K562 (cell line): ENCODE results near the gene KSR2. TPM values are rescaled to one million over a fixed set of nuclear protein-coding genes. Genes with fewer than 3 reads are reported as not detected.

Experiments used
- ATAC-seq: fragments of 200-7000 bp; cut with Tn5 transposase; 3 replicates; pipeline ENCODE4 v1.9.1; 2020; ENCODE audit warnings: moderate library complexity
- BruUV-seq: library from RNA; stranded (reverse); fragments of 400-500 nt; replicated peaks from 2 replicates; lab custom pipeline; 2021; lab: Mats Ljungman, UMichigan
- CTCF ChIA-PET: fragments of 300-600 bp; formaldehyde crosslinking; extraction: SDS; loops from one replicate; lab custom pipeline; 2021; ENCODE audit warnings: low intra/inter-chr PET ratio; lab: Yijun Ruan, JAX
- POLR2A ChIA-PET: fragments of 300-600, 350-650 bp; sonication (Branson Sonifier 250); formaldehyde crosslinking; extraction: SDS; loops from one replicate; lab custom pipeline; 2021; ENCODE audit warnings: antibody characterized with exemption, inconsistent platforms; lab: Yijun Ruan, JAX
- DNase-seq, 4 experiments: peaks; one replicate each; pipeline versions ENCODE4 v3.0.0 to v3.0.0-alpha.2; 2011 to 2018; ENCODE audit warnings: low spot score in 3 of 4, mixed read lengths in 3 of 4; ENCODE audit errors: extremely low read depth in 1 of 4
- FAIRE-seq: peaks from 2 replicates; lab custom pipeline; 2011; peaks lifted over from hg19 to GRCh38; lab: Jason Lieb, UNC
- H2AFZ ChIP-seq: 2 replicates; pipeline ENCODE4 v1.6.0; 2011; ENCODE audit warnings: low read depth, low read length, control low read depth, inconsistent platforms
- H3K27ac ChIP-seq: fragments of 200-600 bp; 3 replicates; pipeline ENCODE4 v1.8.0; 2011; ENCODE audit warnings: low read depth, mild to moderate bottlenecking, control low read depth, inconsistent platforms, low read length, moderate library complexity, mixed read lengths; ENCODE audit errors: extremely low read depth
- H3K27me3 ChIP-seq, 2 experiments: fragments of 300-600 bp in 1 of 2; 2 replicates in 1 of 2; 3 replicates in 1 of 2; pipeline versions ENCODE4 v1.6.0 to v1.8.0; 2011; ENCODE audit warnings: inconsistent platforms in 2 of 2, low read length in 2 of 2, mild to moderate bottlenecking in 1 of 2, mixed read lengths in 1 of 2, moderate library complexity in 1 of 2; ENCODE audit not compliant: control insufficient read depth in 2 of 2, insufficient read depth in 2 of 2
- H3K36me3 ChIP-seq: fragments of 300-600 bp; 3 replicates; pipeline ENCODE4 v1.8.0; 2011; ENCODE audit warnings: mild to moderate bottlenecking, low read length, inconsistent platforms; ENCODE audit not compliant: control insufficient read depth, insufficient read depth
- H3K4me1 ChIP-seq, 2 experiments: fragments of 200-600 bp in 1 of 2; replicated peaks in 1 of 2; 2 replicates in 1 of 2; 3 replicates in 1 of 2; pipeline versions ENCODE4 v1.5.1 to v1.8.0; 2011; ENCODE audit warnings: inconsistent platforms in 2 of 2, low read length in 2 of 2, mild to moderate bottlenecking in 1 of 2, mixed read lengths in 1 of 2, moderate library complexity in 1 of 2; ENCODE audit not compliant: control insufficient read depth in 2 of 2, insufficient read depth in 2 of 2
- H3K4me2 ChIP-seq: 2 replicates; pipeline ENCODE4 v1.6.1; 2011; ENCODE audit warnings: low read length, control low read depth, inconsistent platforms, mixed read lengths; ENCODE audit not compliant: insufficient read depth
- H3K4me3 ChIP-seq: fragments of 200-600 bp; sonication (generic), shearing (Covaris generic); 2 replicates; pipeline ENCODE4 v1.5.1; 2016; ENCODE audit warnings: control low read depth, inconsistent platforms
- H3K79me2 ChIP-seq: fragments of 200-600 bp; 3 replicates; pipeline ENCODE4 v1.8.0; 2011; ENCODE audit warnings: low read length, inconsistent platforms; ENCODE audit not compliant: control insufficient read depth, insufficient read depth
- H3K9ac ChIP-seq, 2 experiments: 2 replicates each; pipeline versions ENCODE4 v1.6.0 to v1.6.1; 2011; ENCODE audit warnings: low read depth in 2 of 2, low read length in 2 of 2, control low read depth in 1 of 2, inconsistent platforms in 1 of 2, mild to moderate bottlenecking in 1 of 2, mixed read lengths in 1 of 2; ENCODE audit not compliant: insufficient read depth in 1 of 2
- H3K9me1 ChIP-seq: one replicate; pipeline ENCODE4 v1.6.0; 2011; ENCODE audit warnings: inconsistent platforms, mild to moderate bottlenecking, low read length, moderate library complexity; ENCODE audit not compliant: control insufficient read depth, insufficient read depth
- H3K9me3 ChIP-seq: replicated peaks from 2 replicates; pipeline ENCODE4 v1.5.1; 2011; ENCODE audit warnings: low read depth, low read length, inconsistent platforms; ENCODE audit not compliant: control insufficient read depth, insufficient read depth
- H4K20me1 ChIP-seq: replicated peaks from 2 replicates; pipeline ENCODE4 v1.6.1; 2011; ENCODE audit warnings: low read length, inconsistent platforms, mixed read lengths; ENCODE audit not compliant: control insufficient read depth, insufficient read depth
- CBX1 ChIP-seq: sonication (generic); IDR thresholded peaks from 2 replicates; pipeline ENCODE4 v1.6.1; 2016; ENCODE audit warnings: antibody characterized with exemption, low read depth, mild to moderate bottlenecking
- KAT7 ChIP-seq: sonication (generic); formaldehyde crosslinking; IDR thresholded peaks from 2 replicates; pipeline ENCODE4 v1.8.0; 2022; ENCODE audit warnings: missing genetic modification reagents, mild to moderate bottlenecking, borderline replicate concordance
- LARP7 ChIP-seq: fragments of 450-650 bp; IDR thresholded peaks from 2 replicates; pipeline ENCODE4 v1.6.1; 2016
- NUFIP1 ChIP-seq: fragments of 450-650 bp; IDR thresholded peaks from 2 replicates; pipeline ENCODE4 v1.6.1; 2018; ENCODE audit not compliant: partially characterized antibody
- PHB ChIP-seq: fragments of 250-450 bp; sonication (Bioruptor Pico); IDR thresholded peaks from 2 replicates; pipeline ENCODE4 v1.5.0; 2021
- ZNF589 ChIP-seq: fragments of 200-800 bp; sonication (Bioruptor generic); IDR thresholded peaks from 2 replicates; pipeline ENCODE4 v1.6.1; 2016; ENCODE audit warnings: low read depth, missing genetic modification characterization, missing compliant biosample characterization
- ZNF644 ChIP-seq: fragments of 200-800 bp; sonication (Bioruptor generic); IDR thresholded peaks from 2 replicates; pipeline ENCODE4 v1.6.1; 2016; ENCODE audit warnings: low read depth, missing genetic modification characterization, missing compliant biosample characterization
- WGBS: fragments of 100-300 bp; shearing (Covaris generic); methylation state at CpG from one replicate; pipeline ENCODE4 v1.1.6; 2016; ENCODE audit warnings: low coverage, mixed read lengths; ENCODE audit not compliant: insufficient coverage; ENCODE audit errors: missing lambda C conversion rate; 5-methylcytosine and 5-hydroxymethylcytosine counted together
- in situ Hi-C: fragments of 300-500 bp; cut with MboI; formaldehyde crosslinking; loops from 4 replicates; pipeline ENCODE4 v1.15.0; 2018; ENCODE audit warnings: inconsistent platforms, mixed read lengths
- intact Hi-C: fragments of 100-400 bp; cut with micrococcal nuclease; formaldehyde crosslinking; loops from 2 replicates; pipeline ENCODE4 v1.14.2; 2022
- polyA plus RNA-seq, 8 experiments: library from polyadenylated mRNA; depleted of rRNA in 4 of 8; stranded (reverse) in 5 of 8; unstranded in 3 of 8; fragments of >200 nt; fragmentation: Nextera tagmentation in 2 of 8; fragmentation: Illumina TruSeq in 1 of 8; extraction: Ambion mirVana in 2 of 8; extraction: Trizol in 1 of 8; gene quantifications; 2 replicates each; pipeline versions ENCODE4 v1.2.1 to v1.2.3, GENCODE V29; 2011 to 2014; ENCODE audit warnings: inconsistent platforms in 1 of 8, missing spikeins in 1 of 8
- total RNA-seq, 7 experiments: library from RNA; depleted of rRNA in 6 of 7; stranded (reverse); fragments of >200 nt in 6 of 7; fragmentation: Illumina TruSeq in 2 of 7; extraction: Trizol in 2 of 7; gene quantifications; 2 replicates each; pipeline versions ENCODE4 v1.2.1 to v1.2.3, GENCODE V29; 2011 to 2021; ENCODE audit warnings: low replicate concordance in 1 of 7

KSR2 gene
- total and polyA plus RNA-seq, 9 of the 15 experiments (the other 6 are each of a cell fraction or from before 2014, with no cell fraction given): not detected

GRCh38 chr12:117603316-117604113, 365.3 kb downstream of the KSR2 start:
- no peaks in the 10 kb centered on the region for H3K79me2 ChIP-seq
- in situ Hi-C loops: no loop called here
- no peaks in the 10 kb centered on the region for H3K9me3 ChIP-seq
- H3K4me1 ChIP-seq: no peaks in the 10 kb centered on the region
- FAIRE-seq: no peak
- no peaks in the 10 kb centered on the region for H3K36me3 ChIP-seq
- POLR2A ChIA-PET: no interaction called here
- 0% methylated on average over 4 of the region's 4 CpGs for WGBS
- H3K9ac ChIP-seq: no peak overlapping the region
- DNase-seq: no peak
- BruUV-seq: no TSS peak
- intact Hi-C loops: no loop called here
- no peak for TF ChIP-seq LARP7
- TF ChIP-seq ZNF644: no peak
- no peak for TF ChIP-seq CBX1
- no peak for TF ChIP-seq ZNF589 (CRISPR knock-in tag)
- TF ChIP-seq PHB (CRISPR knock-in tag): no peak
- no peak for TF ChIP-seq KAT7 (CRISPR knock-in tag)
- no peak for TF ChIP-seq NUFIP1
- no peak overlapping the region for H3K4me3 ChIP-seq
- no peaks in the 10 kb centered on the region for H3K9me1 ChIP-seq
- H3K27me3 ChIP-seq: peaks cover 0 to 10% of the 10 kb centered on the region in 2 experiments; a peak in 1 of 5 replicates
- CTCF ChIA-PET: no interaction called here
- H3K27ac ChIP-seq: no peak overlapping the region
- H2AFZ ChIP-seq: no peak overlapping the region
- no peaks in the 10 kb centered on the region for H4K20me1 ChIP-seq
- ATAC-seq: no peak
- H3K4me2 ChIP-seq: no peak overlapping the region
